A673 (cell line): ENCODE results near the gene FARP1. TPM values are rescaled to one million over a fixed set of nuclear protein-coding genes. Genes with fewer than 3 reads are reported as not detected.

ENCODE experiments used
- BruUV-seq: library from RNA; stranded (reverse); fragments of 400-500 nt; replicated peaks from 2 replicates; lab custom pipeline; 2021; lab: Mats Ljungman, UMichigan
- CTCF ChIA-PET: fragments of 300-600 bp; sonication (Branson Sonifier 250); formaldehyde crosslinking; loops from one replicate; lab custom pipeline; 2022; ENCODE audit warnings: antibody characterized with exemption; lab: Charles Lee
- POLR2A ChIA-PET: fragments of 300-600 bp; sonication (Branson Sonifier 250); formaldehyde crosslinking; loops from one replicate; lab custom pipeline; 2022; ENCODE audit warnings: antibody characterized with exemption; ENCODE audit not compliant: low non-redundant PET; lab: Charles Lee
- DNase-seq: peaks from one replicate; pipeline ENCODE4 v3.0.0-alpha.2; 2015; ENCODE audit warnings: low spot score
- H3K27ac ChIP-seq: fragments of 200-600 bp; sonication (generic); 2 replicates; pipeline ENCODE4 v1.5.1; 2016; ENCODE audit warnings: mixed run types, low read depth, mild to moderate bottlenecking, mixed read lengths, antibody characterized with exemption, low read length; ENCODE audit not compliant: poor library complexity, severe bottlenecking
- H3K27me3 ChIP-seq: fragments of 200-600 bp; sonication (generic); replicated peaks from 2 replicates; pipeline ENCODE4 v1.6.1; 2017; ENCODE audit warnings: mixed run types, low read depth, mild to moderate bottlenecking, mixed read lengths, antibody characterized with exemption, low read length; ENCODE audit not compliant: insufficient read depth, poor library complexity
- H3K36me3 ChIP-seq: fragments of 200-600 bp; sonication (generic); 2 replicates; pipeline ENCODE4 v1.6.1; 2016; ENCODE audit warnings: mixed run types, mild to moderate bottlenecking, mixed read lengths, antibody characterized with exemption, low read length; ENCODE audit not compliant: insufficient read depth, poor library complexity, severe bottlenecking
- H3K4me1 ChIP-seq: fragments of 200-600 bp; sonication (generic); 2 replicates; pipeline ENCODE4 v1.6.1; 2017; ENCODE audit warnings: mixed run types, mild to moderate bottlenecking, mixed read lengths, antibody characterized with exemption, low read length; ENCODE audit not compliant: insufficient read depth, poor library complexity, severe bottlenecking
- H3K4me3 ChIP-seq: fragments of 200-600 bp; sonication (generic); 2 replicates; pipeline ENCODE4 v1.5.1; 2016; ENCODE audit warnings: low read depth, mixed run types, mild to moderate bottlenecking, mixed read lengths, low read length; ENCODE audit not compliant: poor library complexity, severe bottlenecking
- H3K9me3 ChIP-seq: fragments of 200-600 bp; sonication (generic); 2 replicates; pipeline ENCODE4 v1.6.1; 2016; ENCODE audit warnings: mixed run types, low read depth, mild to moderate bottlenecking, mixed read lengths, antibody characterized with exemption, low read length; ENCODE audit not compliant: poor library complexity, severe bottlenecking
- CTCF ChIP-seq: fragments of 300-800, 200-600 bp; sonication (generic); conservative IDR thresholded peaks from 2 replicates; pipeline ENCODE4 v1.5.1; 2017; ENCODE audit warnings: low read depth, mild to moderate bottlenecking, antibody characterized with exemption, low read length, moderate library complexity, mixed read lengths
- EZH2 ChIP-seq: fragments of 200-600 bp; sonication (generic); IDR thresholded peaks from 2 replicates; pipeline ENCODE4 v1.6.1; 2017; ENCODE audit warnings: borderline replicate concordance, low read depth, mild to moderate bottlenecking, mixed read lengths, antibody characterized with exemption, low read length; ENCODE audit not compliant: poor library complexity, severe bottlenecking
- intact Hi-C: fragments of 100-400 bp; cut with micrococcal nuclease; formaldehyde crosslinking; loops from one replicate; pipeline ENCODE4 v1.10.0; 2022; ENCODE audit not compliant: unreplicated experiment
- total RNA-seq: library from RNA; stranded (reverse); gene quantifications from 2 replicates; pipeline ENCODE4 v1.2.3, GENCODE V29; 2021

Gene FARP1
- total RNA-seq, 1 experiment from 2014 or later, result 177 TPM

DNA sequence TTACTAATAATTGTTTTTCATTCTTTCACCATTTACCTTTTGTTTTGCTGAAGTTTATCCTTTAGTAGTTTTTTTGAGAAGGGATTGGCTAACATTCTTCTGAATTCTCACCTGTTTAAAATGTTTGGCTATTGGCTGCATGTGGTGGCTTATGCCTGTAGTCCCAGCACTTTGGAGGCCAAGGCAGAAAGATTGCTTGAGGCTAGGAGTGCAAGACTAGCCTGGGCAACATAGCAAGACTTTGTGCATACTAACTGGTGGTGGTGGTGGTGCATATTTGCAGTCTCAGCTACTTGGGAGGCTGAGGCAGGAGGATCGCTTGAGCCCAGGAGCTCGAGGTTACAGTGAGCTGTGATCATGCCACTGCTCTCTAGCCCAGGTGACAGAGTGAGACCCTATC is 61.7 kb downstream of the FARP1 start:
- H3K4me1 ChIP-seq, result no peaks in the 10 kb centered on the region
- no peak overlapping the region for H3K27ac ChIP-seq
- POLR2A ChIA-PET, result no interaction called here
- CTCF ChIA-PET, result no interaction called here
- H3K9me3 ChIP-seq, result peaks cover 24% of the 10 kb centered on the region
- H3K36me3 ChIP-seq, result peaks cover 5% of the 10 kb centered on the region
- H3K4me3 ChIP-seq, result no peak overlapping the region
- TF ChIP-seq CTCF, result no peak
- no peak for TF ChIP-seq EZH2
- intact Hi-C loops, result no loop called here
- no TSS peak for BruUV-seq
- no peak for DNase-seq
- no peaks in the 10 kb centered on the region for H3K27me3 ChIP-seq

GRCh38 chr13:98206946-98207345 is 64.1 kb downstream of the FARP1 start:
- CTCF ChIA-PET, result interaction anchor here (0.6 kb wide), 1 partner anchor 1223 kb away, joined by 4 read pairs; no protein-coding TSS in a partner anchor
- no peak for TF ChIP-seq CTCF
- Histone ChIP-seq H3K27ac (no peak overlapping the region), H3K4me3 (no peak overlapping the region), H3K36me3 (peaks cover 5% of the 10 kb centered on the region), H3K27me3 (no peaks in the 10 kb centered on the region), H3K4me1 (no peaks in the 10 kb centered on the region), H3K9me3 (peaks cover 24% of the 10 kb centered on the region)
- POLR2A ChIA-PET, result no interaction called here
- intact Hi-C loops, result no loop called here
- BruUV-seq, result no TSS peak
- DNase-seq, result no peak

DNA sequence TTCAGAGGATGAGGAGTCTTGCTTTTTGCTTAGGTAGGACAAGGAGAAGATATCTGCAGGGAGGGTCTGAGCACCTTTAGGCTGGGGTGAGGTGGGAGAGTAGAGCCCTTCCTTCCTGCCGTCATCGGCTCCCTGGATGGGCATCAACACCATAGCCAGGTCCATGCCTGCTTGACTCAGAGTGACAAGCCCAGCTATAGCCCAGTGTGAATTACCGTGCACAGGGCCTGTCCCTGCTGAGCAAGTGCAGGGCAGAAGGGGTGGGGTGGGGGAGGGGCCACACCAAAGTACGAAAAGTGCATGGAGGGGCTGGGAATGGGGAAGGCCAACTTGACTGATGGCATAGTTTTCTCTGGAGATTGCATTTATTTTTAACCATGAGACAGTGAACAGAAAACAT is 64.5 kb downstream of the FARP1 start:
- Histone ChIP-seq H3K27me3 (no peaks in the 10 kb centered on the region), H3K27ac (no peak overlapping the region), H3K4me1 (peaks cover 3% of the 10 kb centered on the region), H3K4me3 (no peak overlapping the region), H3K36me3 (peaks cover 5% of the 10 kb centered on the region), H3K9me3 (peaks cover 24% of the 10 kb centered on the region)
- CTCF ChIA-PET, result interaction anchor here (0.6 kb wide), 1 partner anchor 1223 kb away, joined by 4 read pairs; no protein-coding TSS in a partner anchor
- DNase-seq, result no peak
- POLR2A ChIA-PET, result no interaction called here
- TF ChIP-seq EZH2 (no peak), CTCF (no peak)
- no TSS peak for BruUV-seq
- intact Hi-C loops, result no loop called here
